Measurements from ENCODE around the gene HSPB9. TPM values are rescaled to one million over a fixed set of nuclear protein-coding genes. Genes with fewer than 3 reads are reported as not detected.
"Not testable (repeated sequence)": the region's sequence is repeated elsewhere in the genome, so short reads cannot be mapped to it uniquely, and the experiment has no call there.

Gene HSPB9
- total RNA-seq, 2 donors from 2014 or later = 0.22 TPM; not detected in 1

DNA sequence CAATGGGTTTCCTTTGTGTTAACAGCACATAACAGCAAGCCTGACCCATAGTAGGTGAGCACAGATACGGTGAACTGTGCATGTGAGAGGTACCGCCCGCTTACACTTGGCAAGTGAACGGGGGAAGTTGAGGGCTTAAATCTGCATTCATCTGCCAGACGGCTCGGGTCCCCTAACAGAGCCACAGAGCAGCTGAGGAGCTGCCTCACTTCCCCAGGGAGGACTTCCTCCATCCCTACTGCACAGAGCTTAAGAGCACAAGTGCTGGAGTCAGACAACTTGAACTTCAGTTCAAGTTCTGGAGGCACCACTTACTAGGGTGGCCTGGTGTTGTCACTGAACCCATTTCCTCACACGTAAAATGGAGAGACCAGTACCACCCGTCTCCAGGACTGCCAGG is 18.8 kb downstream of the HSPB9 start:
- TF ChIP-seq CTCF (conservative IDR thresholded peaks at IDR 0.05) = no peak
- WGBS, 2 experiments (ENCODE audit: insufficient coverage in 1 of 2, insufficient read length in 1 of 2) = 96 to 98% methylated on average over 8 of the region's 8 CpGs
- no peak overlapping the region for H3K27ac Mint-ChIP-seq

GRCh38 chr17:42142371-42142896 is 19.8 kb downstream of the HSPB9 start:
- H3K27ac ChIP-seq (ENCODE audit: low read depth, low read length) = peak overlapping the region; percentile 51
- peaks cover 35% of the 10 kb centered on the region for H3K36me3 Mint-ChIP-seq (ENCODE audit: low read depth)
- no peak for TF ChIP-seq CTCF (conservative IDR thresholded peaks at IDR 0.05)
- H3K27me3 ChIP-seq (ENCODE audit: control insufficient read depth, insufficient read depth, low read length, poor library complexity, severe bottlenecking) = no peaks in the 10 kb centered on the region
- H3K9me3 ChIP-seq (ENCODE audit: control insufficient read depth, low read length) = no peaks in the 10 kb centered on the region
- no peaks in the 10 kb centered on the region for H3K9me3 Mint-ChIP-seq
- peak overlapping the region; percentile 9 for H3K27ac Mint-ChIP-seq
- H3K27me3 Mint-ChIP-seq (ENCODE audit: insufficient read depth) = no peaks in the 10 kb centered on the region
- H3K4me3 ChIP-seq (ENCODE audit: low read length) = no peak overlapping the region
- no peak overlapping the region for H3K9ac ChIP-seq (ENCODE audit: extremely low read depth, low read length, poor library complexity, severe bottlenecking)
- peaks cover 35% of the 10 kb centered on the region for H3K36me3 ChIP-seq (ENCODE audit: control insufficient read depth, insufficient read depth, low read length)
- DNase-seq = no peak
- WGBS, 2 experiments (ENCODE audit: insufficient coverage in 1 of 2, insufficient read length in 1 of 2) = 83 to 90% methylated on average over 6 to 7 of the region's 7 CpGs
- H3K4me3 Mint-ChIP-seq = no peak overlapping the region
- peaks cover 22% of the 10 kb centered on the region for H3K4me1 Mint-ChIP-seq
- H3K4me1 ChIP-seq (ENCODE audit: control insufficient read depth, insufficient read depth, low read length) = peaks cover 4% of the 10 kb centered on the region

More for the DNA sequence above, 18.8 kb downstream of the HSPB9 start:
- H3K27me3 Mint-ChIP-seq (ENCODE audit: insufficient read depth) = no peaks in the 10 kb centered on the region
- Histone ChIP-seq H3K4me1 (ENCODE audit: control insufficient read depth, insufficient read depth, low read length) (peaks cover 6% of the 10 kb centered on the region), H3K9ac (ENCODE audit: extremely low read depth, low read length, poor library complexity, severe bottlenecking) (no peak overlapping the region), H3K36me3 (ENCODE audit: control insufficient read depth, insufficient read depth, low read length) (peaks cover 34% of the 10 kb centered on the region), H3K27ac (ENCODE audit: low read depth, low read length) (no peak overlapping the region), H3K9me3 (ENCODE audit: control insufficient read depth, low read length) (no peaks in the 10 kb centered on the region), H3K27me3 (ENCODE audit: control insufficient read depth, insufficient read depth, low read length, poor library complexity, severe bottlenecking) (no peaks in the 10 kb centered on the region), H3K4me3 (ENCODE audit: low read length) (no peak overlapping the region)
- DNase-seq = no peak
- peaks cover 27% of the 10 kb centered on the region for H3K4me1 Mint-ChIP-seq
- H3K9me3 Mint-ChIP-seq = no peaks in the 10 kb centered on the region
- peaks cover 30% of the 10 kb centered on the region for H3K36me3 Mint-ChIP-seq (ENCODE audit: low read depth)
- H3K4me3 Mint-ChIP-seq = no peak overlapping the region

GRCh38 chr17:42143138-42143537 is 20.5 kb downstream of the HSPB9 start:
- not testable (repeated sequence) for H3K27ac ChIP-seq (ENCODE audit: low read depth, low read length); H3K27me3 ChIP-seq (ENCODE audit: control insufficient read depth, insufficient read depth, low read length, poor library complexity, severe bottlenecking); H3K4me1 ChIP-seq (ENCODE audit: control insufficient read depth, insufficient read depth, low read length); H3K9me3 ChIP-seq (ENCODE audit: control insufficient read depth, low read length); H3K9me3 Mint-ChIP-seq; DNase-seq; H3K9ac ChIP-seq (ENCODE audit: extremely low read depth, low read length, poor library complexity, severe bottlenecking); H3K4me3 ChIP-seq (ENCODE audit: low read length); H3K27me3 Mint-ChIP-seq (ENCODE audit: insufficient read depth); H3K4me3 Mint-ChIP-seq
- 90 to 93% methylated on average over 4 of the region's 4 CpGs for WGBS, 2 experiments (ENCODE audit: insufficient coverage in 1 of 2, insufficient read length in 1 of 2)
- peaks cover 19% of the 10 kb centered on the region for H3K4me1 Mint-ChIP-seq
- peaks cover 35% of the 10 kb centered on the region for H3K36me3 Mint-ChIP-seq (ENCODE audit: low read depth)
- peaks cover 31% of the 10 kb centered on the region for H3K36me3 ChIP-seq (ENCODE audit: control insufficient read depth, insufficient read depth, low read length)
- H3K27ac Mint-ChIP-seq = peak overlapping the region; percentile 9
